ENCODE measurements around the gene PILRB. TPM values are rescaled to one million over a fixed set of nuclear protein-coding genes. Genes with fewer than 3 reads are reported as not detected.

Gene PILRB
- total and polyA plus RNA-seq, 12 donors: 8.7 to 403 (median 31.3) TPM

DNA sequence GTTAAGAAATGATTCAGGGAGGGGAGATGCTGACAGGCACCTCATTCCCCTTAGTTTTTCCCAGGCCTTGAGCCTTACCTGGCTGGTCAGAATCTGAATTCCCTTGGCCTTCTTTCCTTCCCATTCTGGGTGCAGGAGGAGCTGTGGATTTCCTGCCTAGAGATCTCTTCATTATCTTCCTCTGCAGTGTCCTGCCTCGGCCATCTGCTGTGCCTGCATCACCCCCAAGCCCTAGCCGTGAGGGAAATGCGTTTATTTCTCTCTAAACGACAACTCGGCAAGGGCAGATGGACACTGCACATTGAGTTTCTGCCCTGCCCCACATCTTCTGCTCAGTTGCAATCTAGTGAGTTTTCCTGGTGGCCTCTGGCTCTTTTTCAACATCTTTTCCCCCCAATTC, 43.9 kb downstream of the PILRB start:
- intact Hi-C loops (cut with DNase I): no loop called here
- no peak overlapping the region for H3K27ac ChIP-seq
- no peaks in the 10 kb centered on the region for H3K27me3 ChIP-seq
- TF ChIP-seq POLR2A (IDR thresholded peaks at IDR 0.05): no peak
- TF ChIP-seq, protein P1, sequence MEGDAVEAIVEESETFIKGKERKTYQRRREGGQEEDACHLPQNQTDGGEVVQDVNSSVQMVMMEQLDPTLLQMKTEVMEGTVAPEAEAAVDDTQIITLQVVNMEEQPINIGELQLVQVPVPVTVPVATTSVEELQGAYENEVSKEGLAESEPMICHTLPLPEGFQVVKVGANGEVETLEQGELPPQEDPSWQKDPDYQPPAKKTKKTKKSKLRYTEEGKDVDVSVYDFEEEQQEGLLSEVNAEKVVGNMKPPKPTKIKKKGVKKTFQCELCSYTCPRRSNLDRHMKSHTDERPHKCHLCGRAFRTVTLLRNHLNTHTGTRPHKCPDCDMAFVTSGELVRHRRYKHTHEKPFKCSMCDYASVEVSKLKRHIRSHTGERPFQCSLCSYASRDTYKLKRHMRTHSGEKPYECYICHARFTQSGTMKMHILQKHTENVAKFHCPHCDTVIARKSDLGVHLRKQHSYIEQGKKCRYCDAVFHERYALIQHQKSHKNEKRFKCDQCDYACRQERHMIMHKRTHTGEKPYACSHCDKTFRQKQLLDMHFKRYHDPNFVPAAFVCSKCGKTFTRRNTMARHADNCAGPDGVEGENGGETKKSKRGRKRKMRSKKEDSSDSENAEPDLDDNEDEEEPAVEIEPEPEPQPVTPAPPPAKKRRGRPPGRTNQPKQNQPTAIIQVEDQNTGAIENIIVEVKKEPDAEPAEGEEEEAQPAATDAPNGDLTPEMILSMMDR (IDR thresholded peaks at IDR 0.05): no peak
- no peak for DNase-seq
- H3K4me1 ChIP-seq (replicated peaks in 1 of 2): peaks cover 12 to 17% of the 10 kb centered on the region in 2 donors
- 81 to 87% (median 85%) methylated on average over 5 of the region's 5 CpGs for WGBS, 4 donors
- H3K36me3 ChIP-seq (replicated peaks in 1 of 2): no peaks in the 10 kb centered on the region
- no peaks in the 10 kb centered on the region for H3K9me3 ChIP-seq (replicated peaks in 1 of 3)
- no peak overlapping the region for H3K4me3 ChIP-seq

DNA sequence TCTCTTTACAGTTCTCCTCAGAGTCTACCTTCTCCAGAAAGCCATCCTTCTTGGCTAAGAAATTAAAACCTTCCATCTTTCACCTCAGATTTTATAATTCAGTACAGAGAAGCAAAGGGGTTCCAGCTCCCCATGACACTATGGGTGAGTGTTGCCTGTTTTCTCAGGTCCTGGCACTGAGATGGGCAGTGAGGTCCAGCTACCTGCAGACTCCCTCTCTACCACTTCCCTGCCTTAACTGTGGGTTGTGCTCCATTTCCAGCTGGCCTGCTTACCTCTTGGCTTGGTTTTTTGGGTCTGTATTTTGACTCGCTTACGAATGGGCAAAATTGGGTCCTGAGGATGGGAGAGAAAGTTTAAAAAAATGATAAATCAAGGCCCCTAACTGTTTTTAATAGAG, 44.3 kb downstream of the PILRB start:
- H3K4me1 ChIP-seq (replicated peaks in 1 of 2): peaks cover 13 to 17% of the 10 kb centered on the region in 2 donors
- H3K4me3 ChIP-seq: no peak overlapping the region
- no peaks in the 10 kb centered on the region for H3K36me3 ChIP-seq (replicated peaks in 1 of 2)
- DNase-seq: no peak
- no peak for TF ChIP-seq POLR2A (IDR thresholded peaks at IDR 0.05)
- TF ChIP-seq, protein P1 (IDR thresholded peaks at IDR 0.05): no peak
- H3K27me3 ChIP-seq: no peaks in the 10 kb centered on the region
- H3K9me3 ChIP-seq (replicated peaks in 1 of 3): no peaks in the 10 kb centered on the region
- WGBS, 4 donors: 97 to 100% (median 98%) methylated on average over 2 of the region's 2 CpGs
- intact Hi-C loops (cut with DNase I): no loop called here
- no peak overlapping the region for H3K27ac ChIP-seq

DNA sequence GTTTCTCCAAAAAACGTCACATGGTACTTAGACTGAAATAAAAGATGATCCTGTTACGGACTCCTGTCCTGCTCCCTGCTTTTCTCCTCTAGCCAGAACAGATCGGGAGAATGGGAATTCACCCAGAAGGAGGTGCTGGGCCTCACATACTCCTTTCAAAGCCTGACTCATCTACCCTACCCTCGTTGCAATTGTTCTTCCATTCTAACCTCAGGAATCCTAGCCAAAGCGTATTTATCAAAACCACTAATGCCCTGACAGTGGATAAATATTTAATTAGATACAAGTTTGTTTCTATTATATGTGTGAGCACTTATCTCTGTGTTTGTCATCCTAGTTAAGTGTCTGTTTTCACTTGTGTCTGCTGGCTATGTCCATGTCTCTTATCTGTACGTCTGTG, 48.9 kb downstream of the PILRB start:
- intact Hi-C loops (cut with DNase I): loop anchor here in 1 of 2 donors (5.0 kb wide), 1 partner anchor 34 kb away; the partner anchor contains the start of gene PILRA
- no peak for TF ChIP-seq POLR2A (IDR thresholded peaks at IDR 0.05)
- TF ChIP-seq, protein P1 (IDR thresholded peaks at IDR 0.05): no peak
- DNase-seq: no peak
- H3K9me3 ChIP-seq (replicated peaks in 1 of 3): no peaks in the 10 kb centered on the region
- H3K27me3 ChIP-seq: no peaks in the 10 kb centered on the region
- H3K4me3 ChIP-seq: no peak overlapping the region
- H3K4me1 ChIP-seq (replicated peaks in 1 of 2): peaks cover 0 to 3% of the 10 kb centered on the region in 2 donors
- no peak overlapping the region for H3K27ac ChIP-seq
- 57 to 69% (median 65%) methylated on average over 6 of the region's 6 CpGs for WGBS, 4 donors
- H3K36me3 ChIP-seq (replicated peaks in 1 of 2): no peaks in the 10 kb centered on the region

DNA sequence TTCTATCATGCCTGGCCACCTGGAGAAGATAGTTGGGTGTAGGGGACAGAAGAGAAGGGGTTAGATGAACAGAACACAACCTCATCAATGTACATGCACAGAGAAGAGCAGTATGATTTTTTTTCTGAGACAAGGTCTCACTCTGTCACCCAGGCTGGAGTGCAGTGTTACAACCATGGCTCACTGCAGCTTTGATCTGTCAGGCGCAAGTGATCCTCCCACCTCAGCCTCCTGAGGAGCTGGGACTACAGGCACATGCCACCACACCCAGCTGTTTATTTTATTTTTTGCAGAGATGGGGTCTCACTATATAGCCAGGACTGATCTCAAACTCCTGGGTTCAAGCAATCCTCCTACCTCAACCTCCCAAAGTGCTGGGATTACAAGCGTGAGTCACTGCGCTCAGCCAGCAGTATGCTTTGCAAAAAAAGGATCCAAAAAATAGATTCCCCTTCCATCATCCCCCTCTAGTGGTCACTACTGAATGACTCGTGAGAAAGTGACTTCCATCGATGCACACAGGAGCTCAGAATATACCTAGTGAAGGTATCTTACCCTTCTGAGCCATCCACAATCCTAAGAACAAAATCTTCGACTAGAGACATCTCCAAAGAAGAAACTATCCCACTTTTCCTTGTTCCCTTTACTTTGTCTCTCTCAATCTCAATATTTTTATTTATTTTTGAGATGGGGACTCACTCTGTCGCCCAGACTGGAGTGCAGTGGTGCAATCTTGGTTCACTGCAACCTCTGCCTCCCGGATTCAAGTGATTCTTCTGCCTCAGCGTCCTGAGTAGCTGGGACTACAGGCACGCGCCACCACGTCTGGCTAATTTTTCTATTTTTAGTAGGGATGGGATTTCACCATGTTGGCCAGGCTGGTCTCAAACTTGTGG, 49.6 kb downstream of the PILRB start:
- Histone ChIP-seq H3K9me3 (replicated peaks in 1 of 3) (no peaks in the 10 kb centered on the region), H3K27ac (no peak overlapping the region), H3K4me1 (replicated peaks in 1 of 2) (peaks cover 0 to 3% of the 10 kb centered on the region in 2 donors), H3K27me3 (no peaks in the 10 kb centered on the region), H3K36me3 (replicated peaks in 1 of 2) (no peaks in the 10 kb centered on the region), H3K4me3 (no peak overlapping the region)
- 35 to 48% (median 43%) methylated on average over 12 of the region's 12 CpGs for WGBS, 4 donors
- DNase-seq: peak; percentile 54 to 75 (median 61)
- intact Hi-C loops (cut with DNase I): loop anchor here in 1 of 2 donors (5.0 kb wide), 1 partner anchor 35 kb away; the partner anchor contains the start of gene PILRA
- no peak for TF ChIP-seq POLR2A (IDR thresholded peaks at IDR 0.05)
- TF ChIP-seq, protein P1 (IDR thresholded peaks at IDR 0.05): peak; percentile 52 to 81 (median 78)

All from adrenal gland (tissue), 12 donors.